Mononuclear cell (primary cell): ENCODE results near the gene CCIN. TPM values are rescaled to one million over a fixed set of nuclear protein-coding genes. Genes with fewer than 3 reads are reported as not detected.
A peak's percentile ranks its signal among the peaks of the same experiment; 100 is the strongest.

ENCODE experiments used
- H3K27me3 ChIP-seq: 2 replicates; pipeline ENCODE4 v1.6.0; 2011; ENCODE audit warnings: low read length, control low read depth; ENCODE audit not compliant: insufficient read depth
- H3K4me1 ChIP-seq: 2 replicates; pipeline ENCODE4 v1.5.1; 2011; ENCODE audit warnings: mild to moderate bottlenecking, low read length, control low read depth; ENCODE audit not compliant: insufficient read depth
- H3K4me3 ChIP-seq: 2 replicates; pipeline ENCODE4 v1.5.1; 2011; ENCODE audit warnings: mild to moderate bottlenecking, low read length, moderate library complexity
- H3K9me3 ChIP-seq: 2 replicates; pipeline ENCODE4 v1.5.1; 2011; ENCODE audit warnings: low read depth, mild to moderate bottlenecking, control low read depth, low read length
- total RNA-seq: library from RNA; depleted of rRNA; stranded (reverse); fragments of >200 nt; gene quantifications from one replicate; pipeline ENCODE4 v1.2.3, GENCODE V29; 2012

The CCIN gene
- total RNA-seq, 1 donor: 1.0 TPM

- Histone ChIP-seq H3K27me3 (no peaks in the 10 kb centered on the region), H3K9me3 (no peaks in the 10 kb centered on the region), H3K4me1 (peaks cover 53% of the 10 kb centered on the region), H3K4me3 (peak within 1 kb of the TSS; percentile 78)
Observed at GRCh38 chr9:36136272-36136893, 32.8 kb upstream of the CCIN start, which contains the start of gene GLIPR2. Gene GLIPR2, plus strand, starts transcription at chr9:36136733. Its CDS starts 46 bp downstream, at chr9:36136779.

- Histone ChIP-seq H3K4me1 (peaks cover 59% of the 10 kb centered on the region), H3K27me3 (no peaks in the 10 kb centered on the region), H3K4me3 (peak overlapping the region; percentile 78), H3K9me3 (no peaks in the 10 kb centered on the region)
Observed at GRCh38 chr9:36136894-36137391, 32.2 kb upstream of the CCIN start.

- peak overlapping the region; percentile 78 for H3K4me3 ChIP-seq
- H3K9me3 ChIP-seq: no peaks in the 10 kb centered on the region
- peaks cover 65% of the 10 kb centered on the region for H3K4me1 ChIP-seq
- no peaks in the 10 kb centered on the region for H3K27me3 ChIP-seq
Observed at GRCh38 chr9:36137392-36138004, 31.7 kb upstream of the CCIN start.

- Histone ChIP-seq H3K9me3 (no peaks in the 10 kb centered on the region), H3K4me1 (peaks cover 75% of the 10 kb centered on the region), H3K4me3 (no peak overlapping the region), H3K27me3 (no peaks in the 10 kb centered on the region)
Observed at GRCh38 chr9:36138496-36138895, 30.7 kb upstream of the CCIN start.

GRCh38 chr9:36138901-36139300, 30.3 kb upstream of the CCIN start:
- Histone ChIP-seq H3K27me3 (no peaks in the 10 kb centered on the region), H3K9me3 (no peaks in the 10 kb centered on the region), H3K4me3 (no peak overlapping the region), H3K4me1 (peaks cover 79% of the 10 kb centered on the region)

GRCh38 chr9:36140086-36141084, 28.8 kb upstream of the CCIN start:
- no peaks in the 10 kb centered on the region for H3K9me3 ChIP-seq
- peaks cover 93% of the 10 kb centered on the region for H3K4me1 ChIP-seq
- H3K27me3 ChIP-seq: no peaks in the 10 kb centered on the region
- no peak overlapping the region for H3K4me3 ChIP-seq

- peaks cover 94% of the 10 kb centered on the region for H3K4me1 ChIP-seq
- H3K9me3 ChIP-seq: no peaks in the 10 kb centered on the region
- no peaks in the 10 kb centered on the region for H3K27me3 ChIP-seq
- no peak overlapping the region for H3K4me3 ChIP-seq
Observed at GRCh38 chr9:36141288-36141687, 27.9 kb upstream of the CCIN start.

- Histone ChIP-seq H3K27me3 (no peaks in the 10 kb centered on the region), H3K4me3 (no peak overlapping the region), H3K4me1 (peaks cover 98% of the 10 kb centered on the region), H3K9me3 (no peaks in the 10 kb centered on the region)
Observed at GRCh38 chr9:36141761-36142160, 27.4 kb upstream of the CCIN start.

- Histone ChIP-seq H3K9me3 (no peaks in the 10 kb centered on the region), H3K4me3 (peak overlapping the region; percentile 8), H3K27me3 (no peaks in the 10 kb centered on the region), H3K4me1 (peaks cover 100% of the 10 kb centered on the region)
Observed at GRCh38 chr9:36142510-36143244, 26.5 kb upstream of the CCIN start.

GRCh38 chr9:36143245-36143641, 25.9 kb upstream of the CCIN start:
- Histone ChIP-seq H3K4me1 (peaks cover 100% of the 10 kb centered on the region), H3K9me3 (no peaks in the 10 kb centered on the region), H3K27me3 (no peaks in the 10 kb centered on the region), H3K4me3 (peak overlapping the region; percentile 8)

GRCh38 chr9:36144309-36145232, 24.6 kb upstream of the CCIN start:
- Histone ChIP-seq H3K4me1 (peaks cover 100% of the 10 kb centered on the region), H3K4me3 (peak overlapping the region; percentile 44), H3K9me3 (no peaks in the 10 kb centered on the region), H3K27me3 (no peaks in the 10 kb centered on the region)

GRCh38 chr9:36145970-36146369, 23.2 kb upstream of the CCIN start:
- peaks cover 100% of the 10 kb centered on the region for H3K4me1 ChIP-seq
- H3K4me3 ChIP-seq: no peak overlapping the region
- H3K9me3 ChIP-seq: no peaks in the 10 kb centered on the region
- no peaks in the 10 kb centered on the region for H3K27me3 ChIP-seq

GRCh38 chr9:36146651-36147050, 22.5 kb upstream of the CCIN start:
- H3K4me3 ChIP-seq: no peak overlapping the region
- no peaks in the 10 kb centered on the region for H3K27me3 ChIP-seq
- peaks cover 100% of the 10 kb centered on the region for H3K4me1 ChIP-seq
- H3K9me3 ChIP-seq: no peaks in the 10 kb centered on the region
